Tibial artery (tissue), 4 donors: ENCODE results near the gene RFX5.

Experiments
- DNase-seq, 2 donors: peaks; one replicate each; pipeline ENCODE4 v3.0.0-alpha.2; 2019
- H3K27ac ChIP-seq, 2 donors: fragments of 200-600 bp; sonication (generic) in 1 of 2; 1 replicate in 1 of 2; 2 replicates in 1 of 2; pipeline ENCODE4 v1.5.1; 2018 to 2019; ENCODE audit warnings: mild to moderate bottlenecking in 1 of 2
- H3K27me3 ChIP-seq, 2 donors: fragments of 200-600 bp; sonication (generic) in 1 of 2; one replicate each; pipeline versions ENCODE4 v1.5.1 to v1.6.0; 2016 to 2019
- H3K36me3 ChIP-seq, 3 donors: fragments of 200-600 bp; sonication (generic) in 2 of 3; one replicate each; pipeline ENCODE4 v1.5.1; 2016 to 2019; ENCODE audit warnings: mild to moderate bottlenecking in 2 of 3
- H3K4me1 ChIP-seq, 4 donors: fragments of 200-600 bp; sonication (generic) in 2 of 4; 1 replicate in 3 of 4; 2 replicates in 1 of 4; pipeline ENCODE4 v1.5.1; 2016 to 2019
- H3K4me3 ChIP-seq, 2 donors: fragments of 200-600 bp; sonication (generic) in 1 of 2; 1 replicate in 1 of 2; 2 replicates in 1 of 2; pipeline ENCODE4 v1.5.1; 2018 to 2019; ENCODE audit warnings: mild to moderate bottlenecking in 2 of 2
- H3K9me3 ChIP-seq, 3 donors: fragments of 200-600 bp; sonication (generic) in 1 of 3; one replicate each; pipeline ENCODE4 v1.5.1; 2016 to 2019
- intact Hi-C: fragments of 100-400 bp; cut with DNase I; formaldehyde crosslinking; loops from one replicate; pipeline ENCODE4 v1.15.0; 2023; ENCODE audit warnings: low total_unique reads
- TF ChIP-seq, protein P1 (sequence below), 2 experiments: fragments of 200-600 bp in 1 of 2; fragments of 450-650 bp in 1 of 2; IDR thresholded peaks; one replicate each; pipeline ENCODE4 v1.5.1; 2017 to 2019; ENCODE audit warnings: antibody characterized with exemption in 2 of 2, mild to moderate bottlenecking in 1 of 2, moderate library complexity in 1 of 2

Gene RFX5

DNA sequence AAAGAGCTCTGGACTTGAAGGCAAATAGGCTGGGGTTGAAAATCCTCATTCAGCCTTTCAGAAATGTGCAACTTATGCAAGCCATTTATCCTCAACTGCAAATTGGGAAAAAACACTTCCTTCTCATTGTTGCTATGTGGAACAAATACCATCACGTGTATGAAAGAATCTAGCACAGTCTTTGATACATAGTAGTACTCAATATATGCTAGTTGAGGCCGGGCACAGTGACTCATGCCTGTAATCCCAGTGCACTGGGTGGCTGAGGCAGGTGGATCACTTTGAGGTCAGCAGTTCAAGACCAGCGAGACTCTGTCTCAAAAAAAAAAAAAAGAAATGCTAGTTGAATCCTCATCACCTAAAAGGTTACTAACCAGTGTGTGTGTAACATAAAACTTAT, 28.1 kb downstream of the RFX5 start:
- Histone ChIP-seq H3K9me3 (no peaks in the 10 kb centered on the region), H3K27ac (no peak overlapping the region), H3K4me3 (no peak overlapping the region), H3K36me3 (peaks cover 5 to 86% (median 50%) of the 10 kb centered on the region in 3 donors), H3K4me1 (peaks cover 0 to 24% (median 14%) of the 10 kb centered on the region in 4 donors), H3K27me3 (no peaks in the 10 kb centered on the region)
- DNase-seq = no peak
- intact Hi-C loops = no loop called here
- TF ChIP-seq, protein P1, sequence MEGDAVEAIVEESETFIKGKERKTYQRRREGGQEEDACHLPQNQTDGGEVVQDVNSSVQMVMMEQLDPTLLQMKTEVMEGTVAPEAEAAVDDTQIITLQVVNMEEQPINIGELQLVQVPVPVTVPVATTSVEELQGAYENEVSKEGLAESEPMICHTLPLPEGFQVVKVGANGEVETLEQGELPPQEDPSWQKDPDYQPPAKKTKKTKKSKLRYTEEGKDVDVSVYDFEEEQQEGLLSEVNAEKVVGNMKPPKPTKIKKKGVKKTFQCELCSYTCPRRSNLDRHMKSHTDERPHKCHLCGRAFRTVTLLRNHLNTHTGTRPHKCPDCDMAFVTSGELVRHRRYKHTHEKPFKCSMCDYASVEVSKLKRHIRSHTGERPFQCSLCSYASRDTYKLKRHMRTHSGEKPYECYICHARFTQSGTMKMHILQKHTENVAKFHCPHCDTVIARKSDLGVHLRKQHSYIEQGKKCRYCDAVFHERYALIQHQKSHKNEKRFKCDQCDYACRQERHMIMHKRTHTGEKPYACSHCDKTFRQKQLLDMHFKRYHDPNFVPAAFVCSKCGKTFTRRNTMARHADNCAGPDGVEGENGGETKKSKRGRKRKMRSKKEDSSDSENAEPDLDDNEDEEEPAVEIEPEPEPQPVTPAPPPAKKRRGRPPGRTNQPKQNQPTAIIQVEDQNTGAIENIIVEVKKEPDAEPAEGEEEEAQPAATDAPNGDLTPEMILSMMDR (IDR thresholded peaks at IDR 0.05) = no peak

DNA sequence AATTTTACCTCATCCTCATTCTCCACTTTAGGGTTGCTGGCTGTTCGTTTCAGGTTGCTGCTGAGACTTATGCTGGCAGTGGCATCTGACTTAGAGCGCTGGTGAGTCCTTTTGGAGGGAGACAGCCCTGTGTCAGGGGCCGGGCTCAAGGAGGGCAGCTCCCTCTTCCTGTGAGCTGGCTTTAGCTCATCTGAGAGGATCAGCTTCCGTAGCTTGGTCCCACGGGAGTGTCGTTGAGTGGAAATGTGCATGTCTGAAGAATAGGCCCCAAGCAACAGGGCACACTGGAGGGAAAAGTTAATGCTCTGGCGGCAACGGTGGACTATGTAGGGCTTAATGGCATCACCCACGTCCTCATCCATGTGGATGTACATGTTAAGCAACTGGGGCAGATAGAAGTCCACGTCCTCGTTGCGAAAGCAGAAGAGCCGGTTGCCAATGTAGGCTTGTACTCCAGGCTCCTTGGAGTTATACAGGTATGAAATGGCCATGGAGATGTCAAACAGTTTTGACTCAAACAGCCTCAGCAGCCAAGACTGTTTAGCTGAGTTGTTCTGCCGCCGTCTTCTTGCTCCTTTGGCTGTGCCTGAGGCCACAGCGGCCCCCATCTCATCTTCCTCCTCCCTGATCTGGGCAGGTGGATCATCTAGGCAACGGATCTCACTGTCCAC, 31.4 kb downstream of the RFX5 start:
- DNase-seq = no peak
- no peaks in the 10 kb centered on the region for H3K9me3 ChIP-seq
- no peak overlapping the region for H3K27ac ChIP-seq
- intact Hi-C loops = no loop called here
- H3K27me3 ChIP-seq = no peaks in the 10 kb centered on the region
- H3K4me3 ChIP-seq = no peak overlapping the region
- H3K4me1 ChIP-seq = peaks cover 0 to 47% (median 37%) of the 10 kb centered on the region in 4 donors
- H3K36me3 ChIP-seq = peaks cover 5 to 83% (median 62%) of the 10 kb centered on the region in 3 donors
- TF ChIP-seq, protein P1 (IDR thresholded peaks at IDR 0.05) = no peak

DNA sequence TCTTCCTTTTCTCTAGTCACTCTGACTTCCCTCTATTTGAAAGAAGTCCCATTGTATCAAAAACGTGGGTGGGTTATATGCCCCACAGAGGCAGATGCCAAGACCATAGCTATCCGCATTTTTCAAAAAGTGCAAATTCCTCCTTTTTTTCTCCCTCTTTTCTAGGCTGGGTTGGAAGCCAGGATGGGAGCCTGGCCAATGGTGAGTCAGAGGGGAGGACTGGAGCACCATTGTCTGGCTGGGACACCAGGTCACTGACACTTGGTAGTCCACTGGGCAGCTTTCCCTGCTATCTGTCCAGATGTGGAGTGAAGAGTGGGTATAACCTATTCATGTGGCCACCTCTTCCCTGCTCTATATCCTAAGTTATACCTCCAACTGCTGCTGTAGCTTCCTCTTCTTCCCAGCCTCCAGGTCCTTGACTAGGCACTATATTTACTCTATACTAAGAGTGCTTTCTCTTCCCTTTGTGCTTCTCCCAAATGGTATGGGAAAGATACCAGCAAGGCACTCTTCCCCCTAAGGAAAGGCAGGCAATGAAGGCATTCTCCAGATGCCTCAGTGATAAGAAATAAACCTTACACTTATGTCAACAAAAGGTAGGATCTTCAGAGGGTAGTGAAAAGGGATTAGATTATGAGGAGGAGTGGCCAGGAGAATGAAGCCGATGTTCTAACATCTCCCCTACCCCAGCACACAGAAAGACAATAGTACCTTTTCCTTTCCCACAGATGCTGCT, 32.7 kb downstream of the RFX5 start:
- Histone ChIP-seq H3K4me1 (peaks cover 0 to 48% (median 37%) of the 10 kb centered on the region in 4 donors), H3K27ac (peak overlapping the region; percentile 70 to 78), H3K4me3 (no peak overlapping the region), H3K36me3 (peaks cover 5 to 81% (median 48%) of the 10 kb centered on the region in 3 donors), H3K9me3 (no peaks in the 10 kb centered on the region), H3K27me3 (no peaks in the 10 kb centered on the region)
- intact Hi-C loops = no loop called here
- TF ChIP-seq, protein P1 (IDR thresholded peaks at IDR 0.05) = no peak
- DNase-seq = peak; percentile 84 to 88

DNA sequence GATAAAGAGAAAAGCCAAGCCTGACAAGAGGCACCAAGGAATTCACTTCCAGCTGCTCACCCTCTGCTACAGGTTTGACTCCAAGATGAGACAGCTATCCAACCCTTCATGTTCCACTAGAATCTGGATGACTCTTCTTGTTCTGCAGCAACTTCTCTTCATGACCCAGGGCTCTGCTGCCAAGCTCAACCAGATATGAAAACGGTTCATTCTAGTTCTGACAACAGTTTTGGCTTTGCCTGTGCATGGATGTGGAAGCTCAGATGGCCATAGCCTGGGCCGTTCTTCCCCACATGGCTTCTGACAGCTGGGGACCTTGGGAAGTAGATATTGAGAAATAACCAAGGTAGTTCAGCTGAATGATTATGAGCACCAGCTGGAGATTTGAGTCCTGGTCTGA, 33.6 kb downstream of the RFX5 start:
- Histone ChIP-seq H3K4me1 (peaks cover 0 to 48% (median 37%) of the 10 kb centered on the region in 4 donors), H3K9me3 (no peaks in the 10 kb centered on the region), H3K4me3 (no peak overlapping the region), H3K36me3 (peaks cover 9 to 81% (median 50%) of the 10 kb centered on the region in 3 donors), H3K27me3 (no peaks in the 10 kb centered on the region), H3K27ac (peak overlapping the region; percentile 70 to 78)
- TF ChIP-seq, protein P1 (IDR thresholded peaks at IDR 0.05) = no peak
- intact Hi-C loops = no loop called here
- no peak for DNase-seq

DNA sequence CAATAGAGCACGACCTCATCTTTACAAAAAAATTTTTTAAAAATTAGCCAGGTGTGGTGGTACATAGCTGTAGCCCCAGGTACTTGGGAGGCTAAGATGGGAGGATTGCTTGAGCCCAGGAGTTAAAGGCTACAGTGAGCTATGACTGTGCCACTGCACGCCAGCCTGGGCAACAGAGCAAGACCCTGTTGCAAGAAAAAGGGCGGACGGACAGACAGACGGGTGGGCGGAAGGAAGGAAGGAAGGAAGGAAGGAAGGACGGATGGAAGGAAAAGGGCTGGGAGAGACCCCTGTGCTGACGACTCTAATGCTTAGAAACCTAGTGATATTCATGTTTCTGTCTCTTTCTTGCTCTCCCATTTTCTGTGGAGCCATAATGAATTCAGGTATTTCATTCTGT, 34.2 kb downstream of the RFX5 start:
- H3K4me1 ChIP-seq = peaks cover 0 to 48% (median 37%) of the 10 kb centered on the region in 4 donors
- H3K36me3 ChIP-seq = peaks cover 16 to 88% (median 52%) of the 10 kb centered on the region in 3 donors
- no peaks in the 10 kb centered on the region for H3K9me3 ChIP-seq
- TF ChIP-seq, protein P1 (IDR thresholded peaks at IDR 0.05) = no peak
- H3K27me3 ChIP-seq = no peaks in the 10 kb centered on the region
- H3K4me3 ChIP-seq = no peak overlapping the region
- H3K27ac ChIP-seq = peak overlapping the region; percentile 70 to 78
- no peak for DNase-seq
- intact Hi-C loops = no loop called here
